Activated B cell treated with CpG ODN at 0.5 μM for 24 hours (primary cell): ENCODE data around the gene PRR18. TPM values are rescaled to one million over a fixed set of nuclear protein-coding genes. Genes with fewer than 3 reads are reported as not detected.

Source experiments
- ATAC-seq: fragments of 200-7000 bp; cut with Tn5 transposase; one replicate; pipeline ENCODE4 v1.10.0; 2021; ENCODE audit warnings: low read depth, mild to moderate bottlenecking, moderate library complexity
- CTCF ChIA-PET: fragments of 350-600 bp; sonication (Branson Sonifier 250); formaldehyde crosslinking; loops from one replicate; lab custom pipeline; 2021; ENCODE audit warnings: antibody characterized with exemption; lab: Charles Lee
- POLR2A ChIA-PET: fragments of 350-600 bp; sonication (Branson Sonifier 250); formaldehyde crosslinking; loops from one replicate; lab custom pipeline; 2021; ENCODE audit warnings: antibody characterized with exemption; lab: Charles Lee
- DNase-seq: peaks from one replicate; pipeline ENCODE4 v3.0.0; 2022
- H3K27ac Mint-ChIP-seq: one replicate; pipeline ENCODE4 v1.8.0; 2020; ENCODE audit warnings: mixed read lengths
- H3K27me3 Mint-ChIP-seq: one replicate; pipeline ENCODE4 v1.8.0; 2021; ENCODE audit warnings: mixed read lengths
- H3K36me3 Mint-ChIP-seq: one replicate; pipeline ENCODE4 v1.8.0; 2021; ENCODE audit warnings: low read depth, mixed read lengths
- H3K4me1 Mint-ChIP-seq: one replicate; pipeline ENCODE4 v1.8.0; 2021; ENCODE audit warnings: mixed read lengths
- H3K4me3 Mint-ChIP-seq: one replicate; pipeline ENCODE4 v1.8.0; 2020; ENCODE audit warnings: mild to moderate bottlenecking, mixed read lengths
- H3K9me3 Mint-ChIP-seq: one replicate; pipeline ENCODE4 v1.8.0; 2020; ENCODE audit warnings: mixed read lengths
- intact Hi-C: fragments of 100-400 bp; cut with micrococcal nuclease; formaldehyde crosslinking; loops from one replicate; pipeline ENCODE4 v1.15.1; 2024
- total RNA-seq: library from RNA; stranded (reverse); gene quantifications from 2 replicates; pipeline ENCODE4 v1.2.3, GENCODE V29; 2022
- TF ChIP-seq, protein P1 (sequence below): fragments of 200-600 bp; IDR thresholded peaks from one replicate; pipeline ENCODE4 v1.8.0; 2022; ENCODE audit warnings: antibody characterized with exemption, mild to moderate bottlenecking

PRR18 gene
- total RNA-seq, 1 donor from 2014 or later: not detected

DNA sequence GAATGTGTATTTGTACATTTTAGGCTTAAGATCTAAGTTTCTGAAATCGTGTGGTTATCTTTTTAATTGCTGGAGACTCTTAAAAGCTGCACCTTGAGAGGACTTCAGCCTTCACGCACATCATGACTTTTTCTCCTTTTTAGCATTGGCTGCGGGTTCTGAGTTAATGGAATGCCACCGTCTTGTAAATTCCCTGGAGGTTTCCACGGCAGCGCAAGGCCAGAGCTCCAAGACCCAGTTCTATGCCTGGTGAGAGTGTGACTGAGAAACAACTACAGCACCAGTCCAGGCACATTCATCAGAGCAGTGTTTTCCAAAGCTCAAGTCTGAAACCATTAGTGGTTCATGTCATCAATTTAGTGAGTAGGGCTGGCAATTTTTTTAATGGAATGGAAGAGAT, 23.0 kb downstream of the PRR18 start:
- no peaks in the 10 kb centered on the region for H3K9me3 Mint-ChIP-seq
- ATAC-seq: no peak
- H3K4me1 Mint-ChIP-seq: peaks cover 20% of the 10 kb centered on the region
- intact Hi-C loops: loop anchor here (5.0 kb wide), 1 partner anchor 57 kb away; the partner anchor contains the start of gene SFT2D1
- TF ChIP-seq, protein P1, sequence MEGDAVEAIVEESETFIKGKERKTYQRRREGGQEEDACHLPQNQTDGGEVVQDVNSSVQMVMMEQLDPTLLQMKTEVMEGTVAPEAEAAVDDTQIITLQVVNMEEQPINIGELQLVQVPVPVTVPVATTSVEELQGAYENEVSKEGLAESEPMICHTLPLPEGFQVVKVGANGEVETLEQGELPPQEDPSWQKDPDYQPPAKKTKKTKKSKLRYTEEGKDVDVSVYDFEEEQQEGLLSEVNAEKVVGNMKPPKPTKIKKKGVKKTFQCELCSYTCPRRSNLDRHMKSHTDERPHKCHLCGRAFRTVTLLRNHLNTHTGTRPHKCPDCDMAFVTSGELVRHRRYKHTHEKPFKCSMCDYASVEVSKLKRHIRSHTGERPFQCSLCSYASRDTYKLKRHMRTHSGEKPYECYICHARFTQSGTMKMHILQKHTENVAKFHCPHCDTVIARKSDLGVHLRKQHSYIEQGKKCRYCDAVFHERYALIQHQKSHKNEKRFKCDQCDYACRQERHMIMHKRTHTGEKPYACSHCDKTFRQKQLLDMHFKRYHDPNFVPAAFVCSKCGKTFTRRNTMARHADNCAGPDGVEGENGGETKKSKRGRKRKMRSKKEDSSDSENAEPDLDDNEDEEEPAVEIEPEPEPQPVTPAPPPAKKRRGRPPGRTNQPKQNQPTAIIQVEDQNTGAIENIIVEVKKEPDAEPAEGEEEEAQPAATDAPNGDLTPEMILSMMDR: no peak
- CTCF ChIA-PET: interaction anchor here (1.5 to 1.9 kb wide), 2 partner anchors 10 to 115 kb away, joined by 4 to 7 read pairs; no protein-coding TSS in a partner anchor
- H3K27ac Mint-ChIP-seq: no peak overlapping the region
- DNase-seq: no peak
- H3K36me3 Mint-ChIP-seq: no peaks in the 10 kb centered on the region
- peaks cover 11% of the 10 kb centered on the region for H3K27me3 Mint-ChIP-seq
- POLR2A ChIA-PET: interaction anchor here (1.0 to 1.7 kb wide), 3 partner anchors 9 to 57 kb away, joined by 3 to 8 read pairs (median 3); partner anchors contain the start of gene SFT2D1
- no peak overlapping the region for H3K4me3 Mint-ChIP-seq

DNA sequence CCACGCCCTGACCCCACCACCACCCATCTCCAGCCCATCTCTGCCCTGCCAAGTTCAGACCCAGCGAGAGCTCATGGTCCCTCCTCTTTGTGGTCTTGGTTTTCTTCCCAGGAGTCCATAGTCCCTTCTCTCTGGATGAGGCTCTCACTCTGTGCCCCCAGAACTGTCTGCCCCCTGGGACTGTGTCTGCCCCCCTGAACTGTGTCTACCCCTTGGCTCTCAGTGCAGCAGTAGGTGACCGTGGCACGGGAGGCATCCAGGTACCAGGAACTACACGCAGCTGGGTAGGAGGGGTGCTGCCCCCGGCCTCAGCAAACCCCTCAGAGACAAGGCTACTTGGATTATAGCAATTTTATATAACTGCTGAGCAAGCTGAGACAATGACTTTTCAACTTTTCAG, 23.6 kb downstream of the PRR18 start:
- H3K9me3 Mint-ChIP-seq: no peaks in the 10 kb centered on the region
- ChIA-PET POLR2A (no interaction called here), CTCF (interaction anchor here (1.5 kb wide), 1 partner anchor 116 kb away, joined by 7 read pairs; no protein-coding TSS in a partner anchor)
- peaks cover 20% of the 10 kb centered on the region for H3K4me1 Mint-ChIP-seq
- intact Hi-C loops: loop anchor here (5.0 kb wide), 1 partner anchor 58 kb away; the partner anchor contains the start of gene SFT2D1
- no peaks in the 10 kb centered on the region for H3K36me3 Mint-ChIP-seq
- DNase-seq (no peak), ATAC-seq (no peak)
- peaks cover 11% of the 10 kb centered on the region for H3K27me3 Mint-ChIP-seq
- H3K4me3 Mint-ChIP-seq: no peak overlapping the region
- TF ChIP-seq, protein P1: no peak
- H3K27ac Mint-ChIP-seq: no peak overlapping the region

DNA sequence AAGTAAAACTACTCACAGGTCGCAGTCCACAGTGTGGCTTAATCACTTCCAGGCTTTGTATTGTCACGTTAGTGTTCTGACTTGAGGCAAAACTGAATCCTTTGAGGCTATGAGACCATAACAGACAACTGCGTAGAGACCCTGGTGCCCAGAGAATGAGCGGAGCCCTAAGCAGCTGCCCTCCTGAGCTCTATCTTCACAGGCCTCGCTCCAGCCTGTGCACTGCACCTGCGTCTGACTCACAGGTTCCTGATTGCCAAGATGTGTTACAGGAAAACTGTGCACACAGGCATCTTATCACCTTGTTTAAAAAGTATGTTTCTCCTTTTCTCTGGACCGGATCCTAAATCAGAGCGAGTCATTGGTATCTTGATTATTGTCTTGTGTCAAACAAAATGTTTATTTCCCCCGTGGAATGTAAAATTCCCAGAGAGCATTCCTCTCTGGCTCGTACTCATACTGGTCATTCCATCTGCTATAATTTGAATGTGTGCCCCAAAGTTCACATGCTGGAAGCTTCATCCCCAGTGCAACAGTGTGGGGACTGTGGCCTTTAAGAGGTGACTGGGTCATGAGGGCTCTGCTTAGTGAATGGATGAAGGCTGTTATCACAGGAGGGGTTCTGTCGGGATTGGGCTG, 25.7 kb downstream of the PRR18 start:
- peaks cover 11% of the 10 kb centered on the region for H3K27me3 Mint-ChIP-seq
- H3K27ac Mint-ChIP-seq: no peak overlapping the region
- TF ChIP-seq, protein P1: no peak
- no peak overlapping the region for H3K4me3 Mint-ChIP-seq
- intact Hi-C loops: no loop called here
- no peaks in the 10 kb centered on the region for H3K36me3 Mint-ChIP-seq
- ATAC-seq: no peak
- CTCF ChIA-PET: interaction anchor here (3.5 kb wide), 1 partner anchor 118 kb away, joined by 41 read pairs; no protein-coding TSS in a partner anchor
- no peaks in the 10 kb centered on the region for H3K9me3 Mint-ChIP-seq
- H3K4me1 Mint-ChIP-seq: peaks cover 22% of the 10 kb centered on the region
- POLR2A ChIA-PET: no interaction called here
- no peak for DNase-seq

DNA sequence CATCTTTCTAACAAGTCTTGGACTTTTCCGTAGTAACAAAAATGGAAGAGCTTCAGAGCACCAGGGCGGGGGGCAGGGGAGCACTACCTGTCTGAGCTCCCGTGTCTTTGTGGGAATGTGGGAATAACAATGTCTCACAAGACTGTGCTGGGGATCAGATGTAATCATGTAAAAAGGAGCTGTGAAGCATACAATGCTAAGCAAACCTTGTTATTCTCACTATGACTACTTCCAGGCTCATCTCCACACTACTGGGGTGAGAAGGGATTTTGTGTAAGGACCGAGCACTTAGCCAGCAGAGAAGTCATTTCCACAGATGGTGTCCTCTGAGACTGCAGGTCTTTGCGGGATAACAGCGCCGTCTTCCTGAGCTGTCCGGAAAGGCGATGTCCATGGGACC, 27.1 kb downstream of the PRR18 start:
- TF ChIP-seq, protein P1: no peak
- H3K4me3 Mint-ChIP-seq: no peak overlapping the region
- H3K27me3 Mint-ChIP-seq: peaks cover 11% of the 10 kb centered on the region
- no peak overlapping the region for H3K27ac Mint-ChIP-seq
- ChIA-PET POLR2A (no interaction called here), CTCF (interaction anchor here (2.3 to 3.5 kb wide), 2 partner anchors 32 to 119 kb away, joined by 11 to 41 read pairs; no protein-coding TSS in a partner anchor)
- no peaks in the 10 kb centered on the region for H3K36me3 Mint-ChIP-seq
- ATAC-seq (no peak), DNase-seq (no peak)
- H3K9me3 Mint-ChIP-seq: no peaks in the 10 kb centered on the region
- intact Hi-C loops: no loop called here
- peaks cover 10% of the 10 kb centered on the region for H3K4me1 Mint-ChIP-seq

DNA sequence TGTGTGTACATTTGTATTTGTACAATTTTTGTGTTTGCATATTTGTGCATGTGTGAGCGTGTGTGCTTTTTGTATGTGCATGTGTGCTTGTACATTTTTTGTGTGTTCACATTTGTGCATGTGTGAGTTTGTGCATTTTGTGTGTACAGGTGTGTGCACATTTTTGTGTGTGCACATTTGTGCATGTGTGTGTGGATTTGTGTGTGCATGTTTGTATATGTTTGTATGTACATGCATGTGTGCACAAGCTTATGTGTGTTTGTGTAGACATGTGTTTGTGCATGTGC, 28.9 kb downstream of the PRR18 start:
- ChIA-PET CTCF (interaction anchor here (2.3 to 3.5 kb wide), 2 partner anchors 34 to 121 kb away, joined by 11 to 41 read pairs; no protein-coding TSS in a partner anchor), POLR2A (no interaction called here)
- H3K36me3 Mint-ChIP-seq: no peaks in the 10 kb centered on the region
- no peak overlapping the region for H3K4me3 Mint-ChIP-seq
- H3K4me1 Mint-ChIP-seq: peaks cover 8% of the 10 kb centered on the region
- TF ChIP-seq, protein P1: no peak
- intact Hi-C loops: loop anchor here (5.0 kb wide), 3 partner anchors 122 to 348 kb away; partner anchors contain the start of gene RPS6KA2
- DNase-seq (no peak), ATAC-seq (no peak)
- no peaks in the 10 kb centered on the region for H3K9me3 Mint-ChIP-seq
- no peak overlapping the region for H3K27ac Mint-ChIP-seq
- peaks cover 5% of the 10 kb centered on the region for H3K27me3 Mint-ChIP-seq
